Esophagus muscularis mucosa (tissue), 3 donors: ENCODE data around the gene SLX4IP.

Source experiments
- POLR2AphosphoS5 ChIP-seq, 2 donors: sonication (generic); formaldehyde crosslinking; IDR thresholded peaks; one replicate each; pipeline ENCODE4 v1.6.1; 2017; ENCODE audit warnings: antibody characterized with exemption in 2 of 2
- TF ChIP-seq, protein P1 (sequence below), 3 experiments: fragments of 200-600 bp in 2 of 3; fragments of 450-650 bp in 1 of 3; sonication (generic) in 2 of 3; IDR thresholded peaks; one replicate each; pipeline ENCODE4 v1.5.1; 2017 to 2019; ENCODE audit warnings: antibody characterized with exemption in 3 of 3, mild to moderate bottlenecking in 2 of 3, moderate library complexity in 1 of 3

DNA sequence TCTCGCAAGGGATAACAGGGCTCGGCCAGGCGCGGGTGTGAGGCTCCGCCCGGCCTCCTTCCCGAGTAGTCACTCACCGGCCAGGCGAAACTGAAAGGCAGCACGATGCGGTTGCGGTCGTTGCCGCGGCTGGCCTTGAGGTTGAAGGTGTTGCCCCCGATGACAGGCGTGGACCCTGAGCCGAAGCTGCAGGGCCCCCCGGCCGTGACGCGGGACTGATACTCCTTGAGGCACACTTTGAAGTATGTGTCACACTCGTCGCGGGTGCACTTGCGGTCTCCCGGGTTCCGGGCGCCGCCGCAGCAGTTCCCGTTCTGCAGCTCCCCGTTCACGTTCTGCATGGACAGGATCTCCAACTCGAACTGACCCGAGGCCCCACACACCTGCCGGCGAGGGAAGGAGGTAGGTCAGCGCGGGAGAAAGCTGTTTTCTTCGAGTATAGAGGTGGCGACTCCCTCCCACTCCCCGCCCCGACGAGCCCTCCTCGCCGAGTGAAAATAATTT is 237.6 kb downstream of the SLX4IP start:
- TF ChIP-seq, protein P1, sequence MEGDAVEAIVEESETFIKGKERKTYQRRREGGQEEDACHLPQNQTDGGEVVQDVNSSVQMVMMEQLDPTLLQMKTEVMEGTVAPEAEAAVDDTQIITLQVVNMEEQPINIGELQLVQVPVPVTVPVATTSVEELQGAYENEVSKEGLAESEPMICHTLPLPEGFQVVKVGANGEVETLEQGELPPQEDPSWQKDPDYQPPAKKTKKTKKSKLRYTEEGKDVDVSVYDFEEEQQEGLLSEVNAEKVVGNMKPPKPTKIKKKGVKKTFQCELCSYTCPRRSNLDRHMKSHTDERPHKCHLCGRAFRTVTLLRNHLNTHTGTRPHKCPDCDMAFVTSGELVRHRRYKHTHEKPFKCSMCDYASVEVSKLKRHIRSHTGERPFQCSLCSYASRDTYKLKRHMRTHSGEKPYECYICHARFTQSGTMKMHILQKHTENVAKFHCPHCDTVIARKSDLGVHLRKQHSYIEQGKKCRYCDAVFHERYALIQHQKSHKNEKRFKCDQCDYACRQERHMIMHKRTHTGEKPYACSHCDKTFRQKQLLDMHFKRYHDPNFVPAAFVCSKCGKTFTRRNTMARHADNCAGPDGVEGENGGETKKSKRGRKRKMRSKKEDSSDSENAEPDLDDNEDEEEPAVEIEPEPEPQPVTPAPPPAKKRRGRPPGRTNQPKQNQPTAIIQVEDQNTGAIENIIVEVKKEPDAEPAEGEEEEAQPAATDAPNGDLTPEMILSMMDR (IDR thresholded peaks at IDR 0.05): no peak
- no peak for TF ChIP-seq POLR2AphosphoS5 (IDR thresholded peaks at IDR 0.05)
